WTC11 (cell line): Measurements from ENCODE around the gene BBLN. TPM values are rescaled to one million over a fixed set of nuclear protein-coding genes. Genes with fewer than 3 reads are reported as not detected.

Source experiments
- ATAC-seq: fragments of 200-7000 bp; cut with Tn5 transposase; 2 replicates; pipeline ENCODE4 v1.10.0; 2021; ENCODE audit warnings: mild to moderate bottlenecking, moderate library complexity
- CTCF ChIA-PET: fragments of 300-600 bp; sonication (Branson Sonifier 250); formaldehyde crosslinking; loops from one replicate; lab custom pipeline; 2021; ENCODE audit warnings: antibody characterized with exemption; lab: Charles Lee
- POLR2A ChIA-PET: fragments of 350-600 bp; sonication (Branson Sonifier 250); formaldehyde crosslinking; loops from one replicate; lab custom pipeline; 2021; ENCODE audit warnings: antibody characterized with exemption; lab: Charles Lee
- DNase-seq: peaks from one replicate; pipeline ENCODE4 v3.0.0; 2021; ENCODE audit warnings: low spot score
- H3K27ac Mint-ChIP-seq: 2 replicates; pipeline ENCODE4 v1.8.0; 2021; ENCODE audit warnings: mixed read lengths
- H3K27me3 Mint-ChIP-seq: 2 replicates; pipeline ENCODE4 v1.8.0; 2021; ENCODE audit warnings: low read depth, mild to moderate bottlenecking, moderate library complexity, mixed read lengths
- H3K36me3 Mint-ChIP-seq: 2 replicates; pipeline ENCODE4 v1.8.0; 2021; ENCODE audit warnings: mixed read lengths
- H3K4me1 Mint-ChIP-seq: 2 replicates; pipeline ENCODE4 v1.8.0; 2022; ENCODE audit warnings: mixed read lengths
- H3K4me3 Mint-ChIP-seq: 2 replicates; pipeline ENCODE4 v1.8.0; 2021; ENCODE audit warnings: mild to moderate bottlenecking, moderate library complexity, mixed read lengths
- H3K9me3 Mint-ChIP-seq: 2 replicates; pipeline ENCODE4 v1.8.0; 2021; ENCODE audit warnings: mixed read lengths
- ATF6 ChIP-seq: sonication (generic); formaldehyde crosslinking; IDR thresholded peaks from 2 replicates; pipeline ENCODE4 v1.8.1; 2023; ENCODE audit warnings: mild to moderate bottlenecking, missing genetic modification reagents
- FOXK1 ChIP-seq: sonication (generic); formaldehyde crosslinking; IDR thresholded peaks from 2 replicates; pipeline ENCODE4 v1.8.0; 2022; ENCODE audit warnings: mild to moderate bottlenecking, moderate library complexity, missing genetic modification reagents
- PRDM15 ChIP-seq: sonication (generic); formaldehyde crosslinking; IDR thresholded peaks from 2 replicates; pipeline ENCODE4 v1.8.0; 2022; ENCODE audit warnings: missing genetic modification reagents
- RELA ChIP-seq: sonication (generic); formaldehyde crosslinking; IDR thresholded peaks from 2 replicates; pipeline ENCODE4 v1.8.1; 2022; ENCODE audit warnings: missing genetic modification reagents, mild to moderate bottlenecking, borderline replicate concordance
- SMAD3 ChIP-seq: sonication (generic); formaldehyde crosslinking; IDR thresholded peaks from 2 replicates; pipeline ENCODE4 v1.8.0; 2022; ENCODE audit warnings: missing genetic modification reagents, mild to moderate bottlenecking, borderline replicate concordance
- ZNF138 ChIP-seq: sonication (generic); formaldehyde crosslinking; conservative IDR thresholded peaks from 2 replicates; pipeline ENCODE4 v1.8.1; 2022; ENCODE audit warnings: mild to moderate bottlenecking, moderate library complexity, missing genetic modification reagents
- total RNA-seq: library from RNA; stranded (reverse); gene quantifications from 3 replicates; pipeline ENCODE4 v1.2.3, GENCODE V29; 2021
- TF ChIP-seq, protein P1 (sequence below): sonication (generic); formaldehyde crosslinking; IDR thresholded peaks from 2 replicates; pipeline ENCODE4 v1.8.1; 2023; ENCODE audit warnings: mild to moderate bottlenecking, moderate library complexity, missing genetic modification reagents
- TF ChIP-seq, protein P2 (sequence below): sonication (generic); formaldehyde crosslinking; IDR thresholded peaks from 2 replicates; pipeline ENCODE4 v1.8.0; 2022; ENCODE audit warnings: mild to moderate bottlenecking, missing genetic modification reagents

Gene BBLN
- total RNA-seq, 1 experiment from 2014 or later, result 77.1 TPM

DNA sequence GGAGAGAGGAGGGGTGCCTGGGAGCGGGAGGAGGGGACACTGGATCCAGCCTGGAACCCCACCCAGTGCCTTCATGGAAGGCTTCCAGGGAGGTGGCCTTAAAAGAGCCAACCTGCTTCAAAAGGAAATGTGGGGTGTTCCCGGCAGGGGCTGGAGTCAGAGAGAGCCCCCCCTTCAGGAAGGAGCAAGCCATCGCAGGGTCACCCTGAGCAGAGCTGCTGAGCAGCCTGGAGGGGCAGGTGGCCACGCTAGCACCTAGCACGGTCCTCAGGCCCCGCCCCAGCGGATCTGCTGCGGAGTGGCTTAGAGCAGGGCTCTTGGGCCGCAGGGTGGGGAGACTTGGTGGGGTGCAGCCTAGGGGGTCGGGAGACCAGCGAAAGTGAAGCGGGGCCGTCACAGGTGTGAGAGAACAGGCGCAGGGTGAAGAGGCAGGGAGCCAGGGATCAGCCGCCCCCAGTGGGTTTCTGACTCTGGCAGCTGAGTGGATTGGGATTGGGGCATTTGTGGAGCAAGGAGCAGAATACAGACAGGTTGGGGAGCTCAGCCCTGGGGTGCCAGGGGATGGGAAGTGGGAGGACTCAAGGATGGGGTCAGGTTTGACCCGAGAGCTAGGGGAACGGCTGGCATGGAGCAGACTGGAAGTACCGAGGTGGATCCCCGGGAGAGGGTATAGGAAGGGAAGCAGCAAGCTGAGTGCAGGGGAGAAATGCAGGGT is 9.3 kb upstream of the BBLN start (continued):
- TF ChIP-seq, protein P1, sequence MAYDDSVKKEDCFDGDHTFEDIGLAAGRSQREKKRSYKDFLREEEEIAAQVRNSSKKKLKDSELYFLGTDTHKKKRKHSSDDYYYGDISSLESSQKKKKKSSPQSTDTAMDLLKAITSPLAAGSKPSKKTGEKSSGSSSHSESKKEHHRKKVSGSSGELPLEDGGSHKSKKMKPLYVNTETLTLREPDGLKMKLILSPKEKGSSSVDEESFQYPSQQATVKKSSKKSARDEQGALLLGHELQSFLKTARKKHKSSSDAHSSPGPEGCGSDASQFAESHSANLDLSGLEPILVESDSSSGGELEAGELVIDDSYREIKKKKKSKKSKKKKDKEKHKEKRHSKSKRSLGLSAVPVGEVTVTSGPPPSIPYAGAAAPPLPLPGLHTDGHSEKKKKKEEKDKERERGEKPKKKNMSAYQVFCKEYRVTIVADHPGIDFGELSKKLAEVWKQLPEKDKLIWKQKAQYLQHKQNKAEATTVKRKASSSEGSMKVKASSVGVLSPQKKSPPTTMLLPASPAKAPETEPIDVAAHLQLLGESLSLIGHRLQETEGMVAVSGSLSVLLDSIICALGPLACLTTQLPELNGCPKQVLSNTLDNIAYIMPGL, result 0 out of 2 replicates have a peak, but pooled peaks have one; percentile 55
- TF ChIP-seq, protein P2, sequence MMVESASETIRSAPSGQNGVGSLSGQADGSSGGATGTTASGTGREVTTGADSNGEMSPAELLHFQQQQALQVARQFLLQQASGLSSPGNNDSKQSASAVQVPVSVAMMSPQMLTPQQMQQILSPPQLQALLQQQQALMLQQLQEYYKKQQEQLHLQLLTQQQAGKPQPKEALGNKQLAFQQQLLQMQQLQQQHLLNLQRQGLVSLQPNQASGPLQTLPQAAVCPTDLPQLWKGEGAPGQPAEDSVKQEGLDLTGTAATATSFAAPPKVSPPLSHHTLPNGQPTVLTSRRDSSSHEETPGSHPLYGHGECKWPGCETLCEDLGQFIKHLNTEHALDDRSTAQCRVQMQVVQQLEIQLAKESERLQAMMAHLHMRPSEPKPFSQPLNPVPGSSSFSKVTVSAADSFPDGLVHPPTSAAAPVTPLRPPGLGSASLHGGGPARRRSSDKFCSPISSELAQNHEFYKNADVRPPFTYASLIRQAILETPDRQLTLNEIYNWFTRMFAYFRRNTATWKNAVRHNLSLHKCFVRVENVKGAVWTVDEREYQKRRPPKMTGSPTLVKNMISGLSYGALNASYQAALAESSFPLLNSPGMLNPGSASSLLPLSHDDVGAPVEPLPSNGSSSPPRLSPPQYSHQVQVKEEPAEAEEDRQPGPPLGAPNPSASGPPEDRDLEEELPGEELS (CRISPR knock-in tag), result no peak
- TF ChIP-seq ZNF138 (CRISPR knock-in tag), result no peak
- TF ChIP-seq RELA (CRISPR knock-in tag), result no peak
- no peak for TF ChIP-seq ATF6 (CRISPR knock-in tag)
- TF ChIP-seq SMAD3, result no peak

- Mint-ChIP-seq H3K9me3 (no peaks in the 10 kb centered on the region), H3K4me3 (no peak overlapping the region), H3K27ac (no peak overlapping the region), H3K27me3 (peaks cover 7% of the 10 kb centered on the region; the same call in 1 of the 2 replicates), H3K36me3 (no peaks in the 10 kb centered on the region), H3K4me1 (peaks cover 12% of the 10 kb centered on the region)
- CTCF ChIA-PET, result interaction anchor here (0.9 to 4.4 kb wide), 18 partner anchors 8 to 408 kb away, joined by 3 to 44 read pairs (median 4); partner anchors contain the start of gene BBLN
- no peak for ATAC-seq
- no peak for DNase-seq
- POLR2A ChIA-PET, result interaction anchor here (1.5 kb wide), 1 partner anchor 9 kb away, joined by 3 read pairs; the partner anchor contains the start of gene BBLN
- TF ChIP-seq PRDM15 (CRISPR knock-in tag) (peak; percentile 3; the same call in 1 of the 2 replicates), FOXK1 (CRISPR knock-in tag) (no peak)
Measured at GRCh38 chr9:128151309-128152132, 8.5 kb upstream of the BBLN start.
